Stimulated activated CD8-positive, alpha-beta memory T cell treated with anti-CD3 and anti-CD28 coated beads, Interleukin-2, amount 100 ng/mL, for 48 hours (primary cell): ENCODE results near the gene PCDHGA6.
"Not testable (repeated sequence)": the region's sequence is repeated elsewhere in the genome, so short reads cannot be mapped to it uniquely, and the experiment has no call there.

Experiments
- DNase-seq, 2 donors: peaks; one replicate each; pipeline ENCODE4 v3.0.0-alpha.2; 2020; ENCODE audit warnings: low read depth in 2 of 2

Gene PCDHGA6

GRCh38 chr5:141359790-141360426 lies 13.8 kb upstream of the PCDHGA6 start, which contains the start of gene PCDHGB2:
Gene PCDHGB2 (plus strand): TSS chr5:141359994. CDS start chr5:141360136, 142 bp downstream.
- no peak for DNase-seq

- DNase-seq: no peak
Observed at GRCh38 chr5:141360685-141361084, 13.0 kb upstream of the PCDHGA6 start.

- DNase-seq: no peak
Observed at GRCh38 chr5:141362719-141363118, 11.0 kb upstream of the PCDHGA6 start.

GRCh38 chr5:141363952-141364660 lies 9.6 kb upstream of the PCDHGA6 start, which contains the start of gene PCDHGA5:
Gene PCDHGA5 (plus strand): TSS chr5:141364162. CDS start chr5:141364331, 169 bp downstream.
- no peak for DNase-seq

- DNase-seq: no peak
Observed at GRCh38 chr5:141366016-141366896, 7.4 kb upstream of the PCDHGA6 start.

GRCh38 chr5:141369994-141370848 lies 3.5 kb upstream of the PCDHGA6 start, which contains the start of gene PCDHGB3:
Gene PCDHGB3 (plus strand): TSS chr5:141370242. CDS start chr5:141370395, 153 bp downstream.
- no peak for DNase-seq

- DNase-seq: no peak
Observed at GRCh38 chr5:141371572-141372475, 1.9 kb upstream of the PCDHGA6 start.

- no peak for DNase-seq
Observed at GRCh38 chr5:141374627-141375026, 936 bp downstream of the PCDHGA6 start.

GRCh38 chr5:141375444-141376155 lies 1.9 kb downstream of the PCDHGA6 start:
- not testable (repeated sequence) for DNase-seq

GRCh38 chr5:141382469-141383294 lies 9.0 kb downstream of the PCDHGA6 start, which contains the start of gene PCDHGA7:
Gene PCDHGA7 (plus strand): TSS chr5:141382742. CDS start chr5:141382900, 158 bp downstream.
- no peak for DNase-seq

- DNase-seq: no peak
Observed at GRCh38 chr5:141383345-141383744, 9.7 kb downstream of the PCDHGA6 start.

- DNase-seq: no peak
Observed at GRCh38 chr5:141384471-141385267, 11.0 kb downstream of the PCDHGA6 start.

GRCh38 chr5:141387557-141388311 lies 14.0 kb downstream of the PCDHGA6 start, which contains the start of gene PCDHGB4:
Gene PCDHGB4 (plus strand): TSS chr5:141387698. CDS start chr5:141387885, 187 bp downstream.
- DNase-seq: not testable (repeated sequence)

- DNase-seq: no peak
Observed at GRCh38 chr5:141388661-141389060, 15.0 kb downstream of the PCDHGA6 start.

GRCh38 chr5:141389153-141390042 lies 15.7 kb downstream of the PCDHGA6 start:
- DNase-seq: no peak
